DLD1 (cell line): ENCODE results near the gene LRRC56.
"Not testable (repeated sequence)": the region's sequence is repeated elsewhere in the genome, so short reads cannot be mapped to it uniquely, and the experiment has no call there.

Experiments
- in situ Hi-C: cut with HindIII; loops from 2 replicates; pipeline ENCODE4 v1.10.0; 2017; ENCODE audit warnings: low sequenced_read_pairs

Gene LRRC56

DNA sequence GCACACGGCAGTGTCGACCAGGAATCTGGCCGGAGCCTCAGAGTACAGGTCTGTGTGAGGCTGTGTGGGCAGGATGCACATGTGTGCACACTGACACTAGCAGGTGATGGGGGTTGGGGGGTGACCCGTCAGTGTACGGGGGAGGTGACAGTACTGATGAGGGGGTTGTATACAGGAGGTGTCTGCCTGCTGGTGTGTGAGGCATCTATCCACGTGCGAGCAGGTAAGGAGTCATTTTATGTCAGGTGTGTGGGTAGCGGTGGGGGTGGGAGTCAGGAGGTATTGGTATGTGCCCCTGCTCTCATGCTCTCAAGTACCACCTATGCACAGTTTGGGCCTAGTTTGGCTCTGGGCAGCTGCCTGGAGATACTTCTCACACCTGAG lies 34.5 kb downstream of the LRRC56 start:
- in situ Hi-C loops = no loop called here

DNA sequence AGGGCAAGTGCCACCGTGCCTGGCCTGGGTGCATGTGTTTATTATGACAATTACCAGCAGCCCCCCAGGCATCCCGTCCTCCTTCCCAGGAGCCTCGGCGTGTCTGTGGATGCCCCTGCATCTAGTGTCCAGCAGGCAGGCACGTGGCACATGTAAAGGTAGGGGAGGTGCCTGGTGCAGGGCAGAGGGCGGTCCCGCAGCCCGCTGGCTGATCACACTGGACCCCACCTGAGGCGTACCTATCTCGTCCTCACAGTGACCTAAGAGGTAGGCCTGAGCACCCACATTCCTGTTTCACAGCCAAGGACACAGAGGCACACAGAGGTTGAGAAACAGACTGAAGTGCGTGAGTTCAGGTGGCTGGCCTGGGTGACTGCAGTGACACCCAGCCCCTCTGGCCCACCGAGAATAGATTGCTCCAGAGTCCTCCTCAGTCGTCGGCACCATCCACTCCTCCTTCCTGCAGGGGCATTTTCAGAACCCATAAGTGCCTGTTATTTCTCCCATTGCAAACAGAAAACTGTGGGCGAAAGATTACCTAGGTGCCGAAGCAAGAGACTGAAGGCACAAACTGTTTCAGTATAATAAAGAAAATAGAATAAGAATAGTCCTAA lies 35.9 kb downstream of the LRRC56 start:
- in situ Hi-C loops = no loop called here

DNA sequence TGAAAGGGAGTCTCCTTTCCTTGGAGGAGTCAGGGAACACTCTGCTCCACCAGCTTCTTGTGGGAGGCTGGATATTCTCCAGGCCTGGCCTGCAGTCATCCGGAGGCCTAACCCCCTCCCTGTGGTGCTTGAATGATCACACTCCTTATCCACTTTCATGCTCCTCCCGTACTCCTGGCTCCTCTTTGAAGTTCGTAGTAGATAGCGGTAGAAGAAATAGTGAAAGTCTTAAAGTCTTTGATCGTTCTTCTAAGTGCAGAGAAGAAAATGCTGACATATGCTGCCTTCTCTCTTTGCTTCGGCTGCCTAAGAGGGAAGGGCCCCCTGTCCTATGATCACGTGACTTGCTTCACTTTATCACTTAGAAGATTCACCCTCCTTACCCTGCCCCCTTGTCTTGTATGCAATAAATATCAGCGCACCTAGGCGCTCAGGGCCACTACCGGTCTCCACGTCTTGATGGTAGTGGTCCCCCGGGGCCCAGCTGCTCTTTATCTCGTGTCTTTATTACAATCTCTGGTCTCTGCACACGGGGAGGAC lies 36.8 kb downstream of the LRRC56 start:
- in situ Hi-C loops = not testable (repeated sequence)

DNA sequence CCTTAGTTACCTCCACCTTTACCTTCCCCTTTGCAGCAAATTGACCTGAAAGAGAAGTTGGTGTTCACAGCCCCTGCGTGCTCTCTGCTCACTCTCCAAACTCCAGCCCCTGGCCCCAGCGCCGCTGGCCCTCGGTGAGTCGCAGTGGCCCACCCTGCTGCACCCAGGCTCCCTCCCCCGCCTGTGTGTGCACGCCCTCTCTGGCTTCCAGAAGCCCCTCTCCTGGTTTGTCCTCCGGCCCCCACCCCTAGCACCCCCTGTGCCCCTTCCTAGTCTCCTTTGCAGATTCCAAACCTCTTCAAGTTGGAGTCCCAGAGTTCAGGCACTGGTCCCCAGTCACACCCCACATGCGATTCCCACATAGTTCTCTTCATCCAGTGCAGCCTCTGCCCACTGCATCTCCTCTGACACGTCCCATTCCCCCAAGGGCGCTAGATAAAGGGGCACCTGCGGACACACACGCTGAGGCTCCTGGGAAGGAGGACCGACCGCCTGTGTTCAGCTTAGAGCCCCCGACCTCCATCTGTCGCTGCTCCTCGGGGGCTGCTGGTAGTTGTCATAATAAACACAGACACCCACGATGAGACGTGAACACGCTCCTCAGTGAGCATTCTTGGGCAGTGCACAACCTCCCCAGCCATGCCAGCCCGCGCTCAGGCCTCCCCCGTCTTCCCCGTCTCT lies 37.4 kb downstream of the LRRC56 start:
- in situ Hi-C loops = no loop called here

DNA sequence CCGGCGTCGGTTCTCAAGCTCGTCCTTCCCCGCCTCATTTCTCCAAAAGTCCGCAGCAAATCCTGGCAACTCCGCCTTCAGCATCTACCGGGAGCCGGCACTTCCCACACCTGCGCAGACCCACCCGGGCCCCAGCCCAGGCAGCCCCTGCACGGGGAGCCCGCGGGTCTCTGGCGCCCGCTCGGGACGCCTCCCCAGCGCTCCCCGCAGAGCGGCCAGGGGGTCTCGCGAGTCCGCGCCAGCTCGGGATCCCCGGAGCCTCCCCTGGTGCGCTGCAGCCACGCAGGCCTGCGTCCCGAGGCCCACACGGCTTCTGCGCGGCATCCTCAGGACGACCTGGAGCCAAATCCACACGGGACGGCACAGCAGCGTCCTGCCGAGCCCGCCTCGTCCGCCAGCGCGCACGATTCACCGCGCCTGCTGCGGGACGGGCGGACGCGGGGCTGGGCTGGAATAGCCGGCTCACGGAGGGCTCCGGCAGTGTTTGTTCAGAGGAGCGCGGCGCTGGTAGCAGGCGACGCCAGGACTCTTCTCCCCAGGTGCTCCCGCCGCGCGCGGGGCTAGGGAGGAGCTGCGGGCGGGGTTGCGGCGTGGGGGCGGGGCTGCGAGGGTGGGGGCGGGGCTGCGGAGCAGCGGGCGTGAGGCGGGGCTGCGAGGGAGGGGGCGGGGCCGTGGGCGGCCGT lies 38.1 kb downstream of the LRRC56 start:
- in situ Hi-C loops = no loop called here

DNA sequence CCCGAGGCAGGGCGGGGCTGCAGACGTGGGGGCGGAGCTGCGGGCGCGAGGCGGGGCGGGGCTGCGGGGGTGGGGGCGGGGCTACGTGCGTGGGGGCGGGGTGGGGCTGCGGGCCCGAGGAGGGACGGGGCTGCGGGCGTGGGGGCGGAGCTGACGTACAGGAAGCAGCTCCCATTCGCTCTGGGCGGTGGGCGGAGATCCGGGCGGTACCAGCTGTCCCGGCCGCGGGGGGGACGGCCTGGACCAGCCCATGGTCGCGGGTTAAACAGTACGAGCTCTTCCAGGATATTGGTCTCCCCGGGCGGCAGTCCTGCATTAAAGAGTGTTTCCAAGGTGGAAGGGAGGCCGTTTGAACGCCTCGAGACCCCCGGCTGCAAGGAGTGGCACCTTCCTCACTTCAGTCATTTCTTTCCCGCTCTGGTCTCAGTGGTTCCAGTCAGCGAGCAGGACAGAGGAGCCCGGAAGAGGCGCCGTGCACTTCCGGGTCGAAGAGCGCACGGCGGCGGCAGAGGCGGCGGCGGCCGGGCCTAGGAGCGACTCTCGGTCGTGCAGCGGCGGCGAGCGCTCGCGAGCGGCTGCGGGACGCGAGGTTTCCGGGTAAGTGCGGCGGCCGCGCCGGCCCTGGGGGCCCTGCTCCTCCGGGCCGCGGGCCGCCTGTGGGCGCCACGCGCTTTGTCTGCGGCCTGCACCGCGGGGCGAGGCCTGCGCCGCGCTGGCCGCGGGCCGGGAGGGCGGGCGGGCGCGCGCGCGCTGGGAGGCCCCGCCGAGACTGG lies 38.9 kb downstream of the LRRC56 start, which contains the start of gene PHRF1:
Gene PHRF1, plus strand, starts transcription at position 475 of the 773 bp plus-strand sequence. CDS start 5,043 bp downstream, outside the sequence.
- in situ Hi-C loops = no loop called here

DNA sequence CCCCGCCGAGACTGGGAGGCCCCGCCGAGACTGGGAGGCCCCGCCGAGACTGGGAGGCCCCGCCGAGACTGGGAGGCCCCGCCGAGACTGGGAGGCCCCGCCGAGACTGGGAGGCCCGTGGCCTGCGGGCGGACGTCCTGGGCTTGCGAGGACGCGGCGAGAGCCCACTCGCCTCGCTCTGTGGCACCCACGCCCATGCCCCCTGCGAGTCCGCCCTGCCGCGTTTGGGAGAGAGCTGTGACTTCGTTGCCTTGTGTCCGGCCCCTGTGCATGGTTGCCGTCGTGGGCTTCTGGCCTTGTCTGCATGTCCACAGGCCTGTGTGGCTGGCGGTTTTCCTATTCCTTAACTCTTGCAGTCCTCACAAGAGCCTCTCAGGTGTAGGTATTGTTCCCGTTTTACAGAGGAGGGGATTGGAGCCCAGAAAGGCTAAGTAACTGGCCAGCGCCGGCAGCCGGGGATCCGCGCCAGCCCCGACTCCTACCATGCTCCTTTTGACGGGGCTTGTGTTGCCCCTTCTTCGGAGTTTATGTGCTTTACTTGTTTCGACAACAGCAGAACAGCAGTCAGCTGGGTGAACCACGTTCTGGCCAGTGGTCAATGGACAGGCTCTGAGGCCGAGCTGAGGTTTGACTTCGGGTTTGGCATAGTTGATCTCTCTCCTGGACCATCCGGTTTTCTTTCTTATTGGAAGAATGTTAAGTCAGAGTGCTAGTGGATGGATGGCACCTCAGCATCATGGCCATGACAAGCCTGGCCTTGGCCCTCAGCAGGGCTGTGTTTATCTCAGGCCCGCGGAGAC lies 39.7 kb downstream of the LRRC56 start:
- in situ Hi-C loops = no loop called here

DNA sequence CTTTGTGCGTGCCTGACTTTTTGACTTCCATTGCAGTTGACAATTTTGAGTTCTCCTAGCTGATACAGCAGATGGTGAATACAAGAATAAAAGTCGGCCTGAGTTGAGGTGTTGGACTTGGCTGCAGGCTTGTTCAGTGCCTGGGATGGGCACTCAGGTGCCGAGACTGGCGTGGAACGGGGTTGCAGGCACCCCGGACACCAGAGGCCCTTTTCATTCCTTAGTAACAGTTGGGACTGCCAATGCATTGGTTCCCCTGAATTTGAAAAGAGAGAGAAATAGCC lies 40.2 kb downstream of the LRRC56 start:
- in situ Hi-C loops = no loop called here

DNA sequence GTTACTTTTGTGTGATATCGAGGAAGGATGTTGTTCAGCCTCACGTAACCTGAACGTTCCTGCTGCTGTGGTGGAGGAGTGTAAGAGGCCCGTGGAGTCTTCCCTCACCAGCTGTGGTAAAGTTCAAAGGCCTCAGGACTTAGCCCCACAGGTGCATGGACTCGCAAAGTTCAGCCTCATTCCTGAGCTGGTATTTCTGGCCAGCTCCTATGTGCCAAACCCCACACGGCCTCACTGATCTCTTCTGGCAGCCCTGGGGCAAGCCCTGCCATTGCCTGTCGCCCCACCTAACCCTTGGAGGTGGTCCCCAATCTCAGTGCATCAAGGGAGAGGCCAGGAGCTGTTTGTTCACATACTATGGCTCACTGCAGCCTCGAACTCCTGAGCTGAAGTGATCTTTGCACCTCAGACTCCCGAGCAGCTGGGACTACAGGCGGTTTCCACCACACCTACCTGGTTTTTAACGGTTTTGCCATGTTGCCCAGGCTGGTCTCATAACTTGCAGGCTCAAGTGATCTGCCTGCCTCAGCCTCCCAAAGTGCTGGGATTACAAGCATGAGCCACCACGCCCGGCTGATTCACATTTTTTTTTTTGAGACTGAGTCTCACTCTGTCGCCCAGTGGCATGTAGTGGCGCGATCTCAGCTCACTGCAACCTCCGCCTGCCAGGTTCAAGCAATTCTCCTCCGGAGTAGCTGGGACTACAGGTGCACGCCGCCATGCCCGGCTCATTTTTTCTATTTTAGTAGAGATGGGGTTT lies 41.1 kb downstream of the LRRC56 start:
- in situ Hi-C loops = no loop called here

DNA sequence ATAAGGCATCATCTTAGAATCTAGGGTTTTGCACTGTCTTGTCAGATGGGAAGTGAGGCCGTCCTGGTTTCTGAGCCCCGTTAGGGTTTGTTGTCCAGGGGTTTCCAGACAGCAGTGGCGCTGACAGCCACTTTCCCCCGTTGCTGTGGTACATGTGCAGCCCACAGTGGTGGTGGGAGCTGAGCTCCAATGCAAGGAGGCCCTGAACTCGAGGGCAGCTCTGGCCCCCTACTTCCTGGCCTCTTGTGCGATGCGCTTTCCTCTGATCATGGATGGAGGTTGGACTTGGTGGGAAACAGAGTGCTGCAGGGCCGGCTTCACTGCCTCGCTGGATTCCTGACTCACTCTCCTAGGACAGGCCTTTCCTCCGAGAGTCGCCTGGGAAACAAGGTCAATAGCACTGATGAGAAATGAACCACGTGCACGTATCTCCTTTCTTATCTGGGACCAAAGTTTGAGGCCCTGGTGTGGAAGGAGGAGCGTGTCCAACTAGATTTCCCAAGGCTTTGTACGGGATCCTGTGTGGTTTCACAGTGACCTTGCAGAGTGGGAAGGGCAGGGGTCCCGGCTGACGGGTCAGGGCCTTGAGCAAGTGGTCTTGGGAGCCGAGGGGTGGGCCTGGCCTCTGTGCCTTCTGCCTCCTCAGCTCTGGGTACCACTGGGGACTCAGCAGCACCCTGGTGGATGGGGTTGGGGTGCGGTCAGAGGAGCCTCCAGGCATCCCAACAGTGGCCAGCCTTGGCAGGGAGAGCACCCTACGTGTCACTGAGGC lies 42.7 kb downstream of the LRRC56 start:
- in situ Hi-C loops = no loop called here

DNA sequence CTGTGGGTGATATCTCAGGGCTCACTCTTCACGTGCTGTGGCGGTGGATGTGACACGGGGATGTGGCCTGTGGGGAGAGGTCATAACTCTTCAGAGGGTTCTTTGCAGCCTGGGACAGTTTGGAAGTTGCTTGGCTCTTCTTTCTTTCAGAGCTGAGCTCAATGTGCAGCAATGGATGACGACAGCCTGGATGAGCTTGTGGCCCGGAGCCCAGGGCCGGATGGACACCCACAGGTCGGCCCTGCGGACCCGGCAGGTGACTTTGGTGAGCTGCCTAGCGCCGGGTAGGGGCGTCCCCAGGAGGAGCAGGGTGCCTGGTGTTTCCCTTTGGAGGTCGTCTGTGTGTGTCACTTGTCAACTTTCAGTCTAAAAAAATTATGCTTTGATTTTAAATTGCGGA lies 44.0 kb downstream of the LRRC56 start:
- in situ Hi-C loops = no loop called here

DNA sequence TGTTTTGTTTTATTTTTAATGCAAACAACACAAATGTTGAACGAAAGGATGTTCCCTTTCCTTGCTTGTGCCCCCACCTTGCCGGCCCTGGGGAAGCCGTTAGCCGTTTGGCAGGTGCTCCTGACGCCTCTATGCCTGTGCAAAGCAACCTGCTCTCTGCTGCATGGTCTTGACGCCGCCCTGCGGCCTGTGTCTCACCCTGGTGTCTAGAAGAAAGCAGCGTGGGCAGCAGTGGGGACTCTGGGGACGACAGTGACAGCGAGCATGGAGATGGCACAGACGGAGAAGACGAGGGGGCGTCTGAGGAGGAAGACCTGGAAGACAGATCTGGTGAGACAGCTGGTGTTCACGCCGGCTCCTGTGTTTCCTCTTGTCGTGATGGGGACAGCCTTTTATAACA lies 44.4 kb downstream of the LRRC56 start:
- in situ Hi-C loops = no loop called here

DNA sequence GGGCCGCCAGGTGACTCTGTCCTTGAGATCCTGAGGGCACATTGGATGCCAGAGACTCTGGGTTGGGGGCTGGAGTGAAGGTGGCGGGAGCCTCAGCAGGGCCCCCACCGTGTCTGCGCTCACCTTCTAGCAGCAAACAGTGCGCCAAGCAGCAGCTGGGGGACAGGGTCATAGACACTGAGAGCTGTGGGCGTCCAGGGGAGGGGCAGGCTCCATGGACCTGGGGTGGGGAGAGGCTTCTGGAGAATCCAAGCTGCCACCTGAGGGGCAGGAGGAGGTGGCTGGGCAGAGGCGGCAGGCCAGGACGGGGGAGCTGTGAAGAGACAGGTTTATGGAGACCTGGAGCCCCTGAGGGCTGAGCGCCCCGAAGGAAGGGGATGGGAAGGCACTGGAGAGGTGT lies 47.0 kb downstream of the LRRC56 start:
- in situ Hi-C loops = no loop called here

DNA sequence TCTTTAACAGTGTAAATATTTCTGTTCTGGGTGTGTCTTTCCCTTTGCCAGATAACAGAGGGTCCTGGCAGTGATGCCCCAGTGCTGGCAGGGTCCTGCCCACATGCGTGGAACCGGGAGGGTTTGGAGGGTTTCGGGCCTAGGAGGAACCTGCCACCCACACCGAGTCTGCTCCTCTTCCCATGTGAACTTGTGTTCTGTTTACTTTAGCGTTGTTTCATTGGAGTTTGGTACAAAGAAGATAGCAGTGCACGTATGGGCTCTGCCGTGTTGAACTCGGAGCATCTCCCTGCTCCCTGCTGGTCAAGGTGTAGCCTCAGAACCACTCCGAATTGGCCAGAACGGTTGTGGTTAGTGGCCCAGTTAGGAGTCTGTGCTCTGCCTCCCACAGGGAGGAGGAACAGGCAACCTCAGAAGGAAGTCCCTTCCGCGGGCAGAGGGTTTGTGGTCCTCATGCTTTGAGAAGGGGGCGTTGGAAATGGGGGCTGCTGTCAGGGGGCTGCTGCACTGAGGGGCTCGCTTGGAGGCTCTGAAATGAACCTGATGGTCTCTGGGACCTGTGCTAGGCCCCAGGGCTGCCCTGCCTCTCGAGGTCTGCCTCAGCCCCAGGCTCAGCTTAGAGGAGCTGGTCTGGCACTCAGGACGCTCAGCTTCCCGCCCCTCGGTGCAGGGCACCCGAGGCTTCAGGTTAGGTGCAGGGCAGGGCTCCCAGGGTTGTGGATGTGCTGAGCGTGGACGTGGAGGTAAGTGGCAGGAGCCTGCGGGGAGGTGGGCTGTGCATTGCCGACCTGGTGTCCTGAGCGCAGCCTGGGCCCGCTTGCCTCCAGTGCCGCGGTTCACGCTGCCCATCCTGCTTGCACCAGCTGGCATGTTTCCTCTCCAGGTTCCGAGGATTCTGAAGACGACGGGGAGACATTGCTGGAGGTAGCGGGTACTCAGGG lies 49.3 kb downstream of the LRRC56 start:
- in situ Hi-C loops = no loop called here

DNA sequence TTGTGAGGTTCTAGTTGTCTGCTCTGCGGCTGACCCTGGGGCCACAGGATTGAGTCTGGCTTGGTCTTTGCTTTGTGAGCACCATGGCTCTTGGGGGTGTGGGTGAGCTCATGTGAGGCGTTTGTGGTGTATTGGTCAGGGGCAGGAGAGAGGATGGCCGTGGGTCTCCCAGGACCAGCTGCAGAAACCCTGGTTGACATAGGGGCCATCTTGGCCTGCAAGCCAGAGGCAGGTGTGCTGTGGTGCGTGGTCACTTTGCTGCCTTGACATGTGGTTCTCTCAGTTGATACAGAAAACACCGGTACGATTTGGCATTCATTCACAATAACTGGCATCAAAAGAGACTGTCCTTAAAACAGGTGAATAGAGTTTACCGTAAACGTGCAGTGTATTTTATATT lies 50.2 kb downstream of the LRRC56 start:
- in situ Hi-C loops = no loop called here

DNA sequence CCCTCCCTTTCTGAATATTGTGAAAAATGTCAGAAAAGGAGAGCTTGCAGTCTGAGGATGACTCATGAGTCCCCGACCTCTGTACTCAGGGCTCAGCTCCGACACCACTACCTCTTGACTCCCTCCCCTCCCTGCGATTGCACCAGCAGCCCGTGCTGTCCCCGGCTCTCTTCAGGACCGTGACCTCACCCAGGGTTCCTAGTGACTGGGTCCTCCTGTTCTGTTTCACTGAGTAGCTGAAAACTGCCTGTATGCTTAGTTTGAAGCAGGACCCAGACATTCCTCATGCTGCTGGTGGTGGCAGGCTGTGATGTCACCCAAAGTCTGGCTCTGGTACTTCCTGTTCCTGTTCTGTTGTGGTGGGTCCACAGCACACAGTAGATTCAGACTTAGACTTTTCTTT lies 50.7 kb downstream of the LRRC56 start:
- in situ Hi-C loops = no loop called here

DNA sequence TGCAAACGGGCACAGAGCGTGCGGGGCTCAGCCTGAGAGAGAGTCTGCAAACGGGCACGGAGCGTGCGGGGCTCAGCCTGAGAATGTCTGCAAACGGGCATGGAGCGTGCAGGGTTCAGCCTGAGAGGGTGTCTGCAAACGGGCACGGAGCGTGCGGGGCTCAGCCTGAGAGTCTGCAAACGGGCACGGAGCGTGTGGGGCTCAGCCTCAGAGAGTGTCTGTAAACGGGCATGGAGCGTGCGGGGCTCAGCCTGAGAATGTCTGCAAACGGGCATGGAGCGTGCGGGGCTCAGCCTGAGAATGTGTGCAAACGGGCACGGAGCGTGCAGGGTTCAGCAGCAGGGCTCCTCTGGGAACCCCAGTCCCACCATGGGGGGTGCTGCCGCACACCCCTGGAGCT lies 52.5 kb downstream of the LRRC56 start:
- in situ Hi-C loops = no loop called here

DNA sequence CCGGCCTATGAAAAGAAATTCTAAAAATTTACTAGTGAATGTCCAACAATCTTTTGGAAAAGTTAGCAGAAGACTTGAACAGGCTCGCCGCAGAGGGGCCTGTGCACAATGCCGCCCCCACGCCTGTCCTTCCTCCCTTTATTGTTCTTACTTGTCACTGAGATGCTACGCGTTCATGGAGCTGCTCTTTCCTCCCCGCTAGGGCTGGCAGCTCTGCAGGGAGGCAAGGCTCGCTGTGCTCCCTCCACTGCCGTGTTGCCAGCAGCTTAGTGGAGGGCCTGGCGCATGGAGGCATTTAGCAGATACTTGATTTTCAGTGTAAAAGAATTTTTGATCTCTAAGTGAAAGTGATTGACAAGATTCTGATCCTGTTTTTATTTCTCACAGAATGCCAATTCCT lies 53.7 kb downstream of the LRRC56 start:
- in situ Hi-C loops = no loop called here
